IMR-90 (cell line): ENCODE data around the gene B4GALT1. TPM values are rescaled to one million over a fixed set of nuclear protein-coding genes. Genes with fewer than 3 reads are reported as not detected.

ENCODE experiments used
- ATAC-seq: fragments of 200-7000 bp; cut with Tn5 transposase; 2 replicates; pipeline ENCODE4 v1.9.1; 2020; ENCODE audit warnings: low read depth, mild to moderate bottlenecking, moderate library complexity
- BruUV-seq: library from RNA; stranded (reverse); fragments of 400-500 nt; replicated peaks from 2 replicates; lab custom pipeline; 2021; lab: Mats Ljungman, UMichigan
- CTCF ChIA-PET: fragments of 300-600 bp; formaldehyde crosslinking; extraction: SDS; loops from one replicate; lab custom pipeline; 2021; ENCODE audit warnings: antibody characterized with exemption; lab: Yijun Ruan, JAX
- POLR2A ChIA-PET: fragments of 300-600 bp; sonication (Branson Sonifier 250); formaldehyde crosslinking; loops from one replicate; lab custom pipeline; 2022; ENCODE audit warnings: antibody characterized with exemption; ENCODE audit not compliant: unreplicated experiment; lab: Charles Lee
- DNase-seq: peaks from one replicate; pipeline ENCODE4 v3.0.0; 2013
- H2AFZ ChIP-seq: replicated peaks from 2 replicates; pipeline ENCODE3; 2013; ENCODE audit warnings: low read length, mild to moderate bottlenecking; ENCODE audit not compliant: poor library complexity
- H2AK5ac ChIP-seq: 2 replicates; pipeline ENCODE4 v1.6.1; 2013; ENCODE audit warnings: low read depth, low read length, inconsistent platforms
- H2AK9ac ChIP-seq: replicated peaks from 2 replicates; pipeline ENCODE3; 2013; ENCODE audit warnings: mild to moderate bottlenecking, low read depth, low read length, moderate library complexity; ENCODE audit not compliant: poor library complexity
- H2BK120ac ChIP-seq: 2 replicates; pipeline ENCODE4 v1.6.1; 2013; ENCODE audit warnings: low read depth, low read length, inconsistent platforms
- H2BK15ac ChIP-seq: 3 replicates; pipeline ENCODE4 v1.6.1; 2013; ENCODE audit warnings: low read depth, low read length, inconsistent platforms
- H2BK20ac ChIP-seq: 2 replicates; pipeline ENCODE4 v1.6.1; 2013; ENCODE audit warnings: low read depth, mild to moderate bottlenecking, inconsistent platforms, low read length, moderate library complexity
- H2BK5ac ChIP-seq: 2 replicates; pipeline ENCODE4 v1.6.1; 2013; ENCODE audit warnings: mild to moderate bottlenecking, low read depth, low read length, inconsistent platforms; ENCODE audit not compliant: poor library complexity, severe bottlenecking
- H3K14ac ChIP-seq: replicated peaks from 2 replicates; pipeline ENCODE4 v1.6.1; 2013; ENCODE audit warnings: low read depth, low read length, inconsistent platforms
- H3K18ac ChIP-seq: 2 replicates; pipeline ENCODE4 v1.6.1; 2013; ENCODE audit warnings: low read depth, low read length, control low read depth
- H3K23ac ChIP-seq: 2 replicates; pipeline ENCODE4 v1.6.1; 2013; ENCODE audit warnings: low read depth, low read length, inconsistent platforms
- H3K27ac ChIP-seq: 2 replicates; pipeline ENCODE4 v1.5.1; 2013; ENCODE audit warnings: mild to moderate bottlenecking, control low read depth, low read length; ENCODE audit not compliant: insufficient read depth
- H3K27me3 ChIP-seq: 2 replicates; pipeline ENCODE4 v1.6.1; 2013; ENCODE audit warnings: low read length; ENCODE audit not compliant: control insufficient read depth, insufficient read depth
- H3K36me3 ChIP-seq: 2 replicates; pipeline ENCODE4 v1.6.1; 2013; ENCODE audit warnings: low read length, mixed read lengths; ENCODE audit not compliant: control insufficient read depth, insufficient read depth
- H3K4ac ChIP-seq: 2 replicates; pipeline ENCODE4 v1.6.1; 2013; ENCODE audit warnings: low read depth, low read length, inconsistent platforms
- H3K4me1 ChIP-seq: 2 replicates; pipeline ENCODE4 v1.6.1; 2013; ENCODE audit warnings: low read length, mixed read lengths; ENCODE audit not compliant: control insufficient read depth, insufficient read depth
- H3K4me2 ChIP-seq: 2 replicates; pipeline ENCODE4 v1.6.1; 2013; ENCODE audit warnings: low read depth, mild to moderate bottlenecking, control low read depth, low read length, moderate library complexity
- H3K4me3 ChIP-seq: 2 replicates; pipeline ENCODE4 v1.5.1; 2013; ENCODE audit warnings: low read depth, mild to moderate bottlenecking, control low read depth, low read length, moderate library complexity; ENCODE audit not compliant: insufficient read depth
- H3K56ac ChIP-seq: 2 replicates; pipeline ENCODE4 v1.6.1; 2013; ENCODE audit warnings: low read length, inconsistent platforms; ENCODE audit not compliant: insufficient read depth; ENCODE audit errors: extremely low read depth
- H3K79me1 ChIP-seq, 2 experiments: 2 replicates each; pipeline ENCODE4 v1.6.1; 2013; ENCODE audit warnings: low read length in 2 of 2, inconsistent platforms in 1 of 2, low read depth in 1 of 2
- H3K9ac ChIP-seq: 2 replicates; pipeline ENCODE4 v1.6.1; 2013; ENCODE audit warnings: low read depth, low read length, control low read depth
- H3K9me1 ChIP-seq: 2 replicates; pipeline ENCODE4 v1.6.1; 2013; ENCODE audit warnings: low read length, inconsistent platforms; ENCODE audit not compliant: insufficient read depth
- H3K9me3 ChIP-seq: 2 replicates; pipeline ENCODE4 v1.6.1; 2013; ENCODE audit warnings: low read length; ENCODE audit not compliant: control insufficient read depth, insufficient read depth
- H4K20me1 ChIP-seq: 2 replicates; pipeline ENCODE4 v1.6.1; 2013; ENCODE audit warnings: low read length, inconsistent platforms; ENCODE audit not compliant: insufficient read depth
- H4K5ac ChIP-seq: 2 replicates; pipeline ENCODE4 v1.6.1; 2013; ENCODE audit warnings: mild to moderate bottlenecking, low read depth, low read length, control low read depth
- H4K8ac ChIP-seq, 2 experiments: 2 replicates each; pipeline ENCODE4 v1.6.1; 2013; ENCODE audit warnings: low read depth in 2 of 2, low read length in 2 of 2, control low read depth in 1 of 2, inconsistent platforms in 1 of 2
- H4K91ac ChIP-seq: 2 replicates; pipeline ENCODE4 v1.6.1; 2013; ENCODE audit warnings: low read depth, low read length, inconsistent platforms; ENCODE audit not compliant: insufficient read depth
- MAZ ChIP-seq: IDR thresholded peaks from 2 replicates; pipeline ENCODE4 v1.6.1; 2012; ENCODE audit warnings: low read depth, mild to moderate bottlenecking, low read length, improper control_type of control experiment, moderate library complexity, borderline replicate concordance
- MXI1 ChIP-seq: IDR thresholded peaks from 2 replicates; pipeline ENCODE4 v1.6.1; 2012; ENCODE audit warnings: low read depth, mild to moderate bottlenecking, low read length, moderate library complexity, borderline replicate concordance
- WGBS, 2 experiments: methylation state at CpG; one replicate each; pipeline versions ENCODE4 v1.1.5 to v1.1.7; 2013; ENCODE audit warnings: missing lambda C conversion rate in 2 of 2; ENCODE audit not compliant: insufficient read length in 1 of 2; ENCODE audit errors: extremely low coverage in 2 of 2; 5-methylcytosine and 5-hydroxymethylcytosine counted together
- dilution Hi-C: fragments of 300-500 bp; cut with HindIII; formaldehyde crosslinking; loops from one replicate; pipeline ENCODE4 v1.14.3; 2018; ENCODE audit warnings: low sequenced_read_pairs; ENCODE audit not compliant: unreplicated experiment
- in situ Hi-C: fragments of 300-500 bp; cut with MboI; formaldehyde crosslinking; loops from 3 replicates; pipeline ENCODE4 v1.14.3; 2019; ENCODE audit warnings: low sequenced_read_pairs, inconsistent platforms, mixed read lengths
- intact Hi-C: fragments of 100-400 bp; cut with micrococcal nuclease; formaldehyde crosslinking; loops from 2 replicates; pipeline ENCODE4 v1.10.0; 2022
- polyA plus RNA-seq, 3 experiments: library from polyadenylated mRNA; depleted of rRNA; stranded (reverse); fragments of >200 nt; gene quantifications; 2 replicates each; pipeline ENCODE4 v1.2.3, GENCODE V29; 2012; ENCODE audit warnings: low replicate concordance in 1 of 3
- total RNA-seq: library from RNA; depleted of rRNA; stranded (reverse); fragments of >200 nt; gene quantifications from 2 replicates; pipeline ENCODE4 v1.2.3, GENCODE V29; 2012
- TF ChIP-seq, protein P1 (sequence below): fragments of 150-350 bp; IDR thresholded peaks from 2 replicates; pipeline ENCODE4 v1.6.1; 2016; ENCODE audit warnings: low read depth, mild to moderate bottlenecking, low read length, moderate library complexity, borderline replicate concordance

Gene B4GALT1
- total and polyA plus RNA-seq, 2 of the 4 experiments (the other 2 are of a cell fraction): 8.8 to 37.8 TPM

DNA sequence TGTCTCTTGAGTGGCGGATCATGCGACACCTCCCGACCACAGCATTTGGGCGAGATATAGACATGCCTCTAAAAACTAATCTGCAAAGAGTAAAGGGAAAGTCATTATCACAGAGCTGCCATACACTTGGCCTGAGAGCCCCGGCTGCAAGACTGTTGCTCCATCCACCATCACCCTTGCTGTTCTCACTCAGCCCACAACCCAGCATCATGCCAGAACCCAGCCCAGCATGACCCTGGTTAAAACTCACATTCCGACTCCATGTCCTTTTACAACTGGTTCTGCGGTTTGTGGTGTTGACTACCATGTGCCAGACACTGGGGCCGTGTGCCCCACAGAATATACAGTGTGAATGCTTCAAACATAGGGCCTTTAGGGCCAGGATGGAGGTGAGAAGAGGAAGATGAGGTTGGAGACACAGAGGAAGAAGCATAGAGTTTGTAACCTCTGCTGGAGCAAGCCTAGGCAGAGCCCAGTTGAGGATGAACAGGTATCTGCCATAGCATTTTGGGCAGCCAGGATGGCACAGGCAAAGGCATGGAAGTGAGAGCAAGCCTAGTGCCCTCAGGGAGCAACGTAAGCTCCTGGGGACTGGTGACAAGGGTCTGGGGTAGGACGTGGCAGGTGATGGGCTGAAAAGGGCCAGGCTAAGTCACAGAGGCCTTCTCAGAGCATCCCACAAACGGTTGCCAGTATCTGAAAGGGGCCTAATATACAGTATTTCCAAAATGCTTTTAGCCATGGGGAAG, 53.2 kb downstream of the B4GALT1 start:
- WGBS, 2 experiments: no CpG with 5 or more reads among the region's 11 CpGs
- no TSS peak for BruUV-seq
- H2AK5ac ChIP-seq: no peak overlapping the region
- H4K8ac ChIP-seq: no peak overlapping the region
- H3K23ac ChIP-seq: no peak overlapping the region
- no peak overlapping the region for H3K9ac ChIP-seq
- no peak overlapping the region for H2BK5ac ChIP-seq
- ATAC-seq: no peak
- peaks cover 5% of the 10 kb centered on the region for H3K4me1 ChIP-seq
- H2BK20ac ChIP-seq: no peak overlapping the region
- H3K56ac ChIP-seq: no peak overlapping the region
- H3K18ac ChIP-seq: no peak overlapping the region
- H2BK120ac ChIP-seq: no peak overlapping the region
- H3K9me1 ChIP-seq: peaks cover 21% of the 10 kb centered on the region
- dilution Hi-C loops: no loop called here
- H3K4me2 ChIP-seq: no peak overlapping the region
- no peak overlapping the region; the same call in 1 of the 2 replicates for H3K4ac ChIP-seq
- no peak overlapping the region for H2BK15ac ChIP-seq
- H3K79me1 ChIP-seq: peaks cover 28 to 63% of the 10 kb centered on the region in 2 experiments
- no peak overlapping the region for H4K5ac ChIP-seq
- no peak overlapping the region for H3K4me3 ChIP-seq
- intact Hi-C loops: no loop called here
- no peak overlapping the region for H2AK9ac ChIP-seq
- H4K20me1 ChIP-seq: no peaks in the 10 kb centered on the region; the same call in 1 of the 2 replicates
- in situ Hi-C loops: no loop called here
- no peaks in the 10 kb centered on the region for H3K27me3 ChIP-seq
- DNase-seq: no peak
- no peak overlapping the region for H3K14ac ChIP-seq
- TF ChIP-seq, protein P1, sequence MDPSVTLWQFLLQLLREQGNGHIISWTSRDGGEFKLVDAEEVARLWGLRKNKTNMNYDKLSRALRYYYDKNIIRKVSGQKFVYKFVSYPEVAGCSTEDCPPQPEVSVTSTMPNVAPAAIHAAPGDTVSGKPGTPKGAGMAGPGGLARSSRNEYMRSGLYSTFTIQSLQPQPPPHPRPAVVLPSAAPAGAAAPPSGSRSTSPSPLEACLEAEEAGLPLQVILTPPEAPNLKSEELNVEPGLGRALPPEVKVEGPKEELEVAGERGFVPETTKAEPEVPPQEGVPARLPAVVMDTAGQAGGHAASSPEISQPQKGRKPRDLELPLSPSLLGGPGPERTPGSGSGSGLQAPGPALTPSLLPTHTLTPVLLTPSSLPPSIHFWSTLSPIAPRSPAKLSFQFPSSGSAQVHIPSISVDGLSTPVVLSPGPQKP: no peak
- TF ChIP-seq MXI1 (no peak), MAZ (no peak)
- H3K27ac ChIP-seq: no peak overlapping the region
- H3K36me3 ChIP-seq: peaks cover 29% of the 10 kb centered on the region
- no peak overlapping the region for H2AFZ ChIP-seq
- CTCF ChIA-PET: no interaction called here
- H3K9me3 ChIP-seq: no peaks in the 10 kb centered on the region
- no peak overlapping the region for H4K91ac ChIP-seq
- POLR2A ChIA-PET: no interaction called here
